RPMI7951 (cell line): Measurements from ENCODE around the gene KRT33A. TPM values are rescaled to one million over a fixed set of nuclear protein-coding genes. Genes with fewer than 3 reads are reported as not detected.
A peak's percentile ranks its signal among the peaks of the same experiment; 100 is the strongest.
"Not testable (repeated sequence)": the region's sequence is repeated elsewhere in the genome, so short reads cannot be mapped to it uniquely, and the experiment has no call there.

Experiments
- DNase-seq: peaks from one replicate; pipeline ENCODE4 v3.0.0-alpha.2; 2012; ENCODE audit warnings: low read depth
- total RNA-seq: library from RNA; depleted of rRNA; stranded (reverse); fragments of >200 nt; shearing (Covaris generic); gene quantifications from 2 replicates; pipeline ENCODE4 v1.2.3, GENCODE V29; 2014

KRT33A gene
- total RNA-seq, 1 experiment from 2014 or later, result not detected

DNA sequence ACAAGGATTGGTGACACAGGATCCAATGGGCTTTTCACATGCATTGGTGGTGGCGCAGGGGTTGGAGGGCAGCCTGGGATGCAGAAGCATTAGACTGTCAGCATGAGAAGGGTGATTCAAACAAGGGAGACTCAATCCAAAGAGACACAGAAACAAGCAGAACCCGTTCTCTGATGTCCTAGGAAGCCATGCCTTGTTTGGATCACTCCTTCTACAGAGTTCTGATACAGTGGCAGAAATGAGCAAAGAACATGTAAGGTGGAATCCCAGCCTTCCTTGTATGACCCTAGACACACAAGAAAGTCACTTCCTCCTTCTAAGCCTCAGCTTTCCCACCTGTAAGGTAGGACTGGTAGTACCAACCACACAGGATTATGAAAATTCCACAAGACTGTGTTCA lies 13.3 kb upstream of the KRT33A start:
- DNase-seq, result no peak

DNA sequence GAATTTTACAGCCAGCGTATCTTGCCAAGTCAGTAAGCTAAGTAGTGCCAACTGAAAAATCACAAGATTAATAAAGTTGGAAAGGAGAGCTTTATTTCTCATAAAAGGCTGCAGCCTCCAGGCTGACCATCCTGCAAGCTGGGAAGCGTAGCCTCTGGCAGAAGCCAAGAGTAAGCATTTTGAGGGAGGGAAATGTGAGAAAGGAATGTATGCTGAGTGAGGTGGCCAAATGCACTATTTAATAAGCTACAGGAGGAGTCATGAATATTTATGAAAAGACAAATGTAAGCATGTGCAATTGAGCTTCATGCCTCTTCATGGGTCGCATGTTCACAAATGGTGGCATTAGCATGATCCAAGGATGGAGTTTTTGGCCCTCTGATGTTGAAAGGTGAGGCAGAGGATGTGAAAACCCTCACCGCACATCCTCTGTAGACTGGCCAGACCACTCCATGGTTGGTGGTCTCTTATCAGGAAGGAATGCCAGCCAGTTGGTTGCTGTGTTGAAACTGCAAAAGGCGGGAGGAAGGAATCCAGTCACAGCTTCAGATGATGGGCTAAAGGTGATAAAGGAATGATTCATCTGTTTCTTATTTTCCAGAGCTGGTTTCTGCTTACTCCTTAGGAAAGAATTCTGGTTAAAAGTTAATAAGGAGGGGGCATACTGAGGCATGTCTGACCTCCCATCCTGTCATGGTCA lies 9.8 kb upstream of the KRT33A start:
- DNase-seq, result peak; percentile 79

DNA sequence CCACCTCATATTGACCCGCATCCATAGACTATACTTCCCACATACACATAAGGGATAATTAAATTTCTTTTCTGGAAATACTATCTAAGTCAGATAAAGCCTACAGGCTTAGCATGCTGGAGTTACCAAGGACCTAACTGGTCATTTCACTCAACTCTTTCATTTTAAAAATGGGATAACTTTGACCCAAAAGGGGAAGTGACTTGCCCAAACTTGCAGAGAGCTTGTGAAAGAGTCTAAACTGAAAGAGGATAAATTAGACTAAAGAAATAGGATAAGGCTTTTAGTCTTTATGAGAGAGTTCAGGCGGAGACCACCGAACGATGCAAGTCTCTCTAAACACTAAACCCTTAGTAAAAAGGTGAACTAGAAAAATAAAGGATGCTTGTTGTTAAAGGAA lies 3.9 kb upstream of the KRT33A start:
- DNase-seq, result no peak

DNA sequence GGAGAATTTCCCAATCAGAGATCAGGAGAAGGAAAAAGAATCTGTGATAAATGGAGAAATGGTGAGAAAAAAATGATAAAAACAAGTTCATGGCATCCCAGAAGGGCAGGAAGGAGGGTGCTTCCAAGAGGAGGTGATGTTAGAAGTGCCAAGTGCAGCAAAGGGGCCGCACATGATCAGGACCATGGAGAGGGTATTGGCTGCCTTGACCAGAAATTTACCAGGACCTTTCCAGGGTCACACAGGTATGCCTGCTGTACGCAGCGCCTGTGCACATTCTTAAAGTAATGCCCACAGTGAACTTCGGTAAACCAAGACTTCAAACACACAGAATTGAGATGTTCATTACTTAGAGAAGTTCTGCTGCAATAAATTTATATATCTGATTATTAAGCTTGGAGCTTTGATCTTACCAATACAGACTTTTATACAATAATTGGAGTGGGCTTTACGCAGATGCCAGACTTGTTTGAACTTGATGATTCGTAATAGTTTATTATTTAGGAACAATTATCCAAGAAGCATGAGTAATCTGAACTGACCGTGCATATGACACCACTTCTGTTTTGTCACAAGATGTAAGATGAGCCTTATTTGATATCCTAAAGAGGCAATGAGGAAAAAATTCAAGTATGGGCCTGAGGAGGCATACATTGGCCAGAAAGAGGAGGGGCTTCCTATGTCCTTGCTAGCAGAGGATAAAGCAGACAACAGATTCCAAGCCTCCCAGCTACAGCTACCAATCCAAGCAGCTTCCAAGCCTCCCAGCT lies 2.2 kb upstream of the KRT33A start:
- peak; percentile 15 for DNase-seq

DNA sequence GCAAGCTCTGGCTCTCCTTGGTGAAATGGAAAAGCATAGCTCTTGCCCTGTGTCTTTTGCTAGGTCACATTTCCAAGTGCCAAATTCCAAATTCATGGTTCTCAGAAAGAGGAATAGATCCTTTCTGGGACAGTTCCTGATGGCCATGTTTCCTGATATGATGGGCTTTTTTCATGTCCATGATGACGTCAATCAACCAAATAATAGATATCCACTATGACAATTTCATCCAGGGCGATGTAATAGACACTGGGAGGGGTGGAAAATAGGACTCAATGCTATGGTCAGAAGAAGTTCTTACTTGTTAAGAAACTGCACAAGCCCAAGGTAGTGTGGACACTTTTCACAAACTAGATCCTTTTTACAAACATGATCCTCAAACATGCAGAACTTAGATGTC lies 549 bp upstream of the KRT33A start:
- DNase-seq, result no peak

DNA sequence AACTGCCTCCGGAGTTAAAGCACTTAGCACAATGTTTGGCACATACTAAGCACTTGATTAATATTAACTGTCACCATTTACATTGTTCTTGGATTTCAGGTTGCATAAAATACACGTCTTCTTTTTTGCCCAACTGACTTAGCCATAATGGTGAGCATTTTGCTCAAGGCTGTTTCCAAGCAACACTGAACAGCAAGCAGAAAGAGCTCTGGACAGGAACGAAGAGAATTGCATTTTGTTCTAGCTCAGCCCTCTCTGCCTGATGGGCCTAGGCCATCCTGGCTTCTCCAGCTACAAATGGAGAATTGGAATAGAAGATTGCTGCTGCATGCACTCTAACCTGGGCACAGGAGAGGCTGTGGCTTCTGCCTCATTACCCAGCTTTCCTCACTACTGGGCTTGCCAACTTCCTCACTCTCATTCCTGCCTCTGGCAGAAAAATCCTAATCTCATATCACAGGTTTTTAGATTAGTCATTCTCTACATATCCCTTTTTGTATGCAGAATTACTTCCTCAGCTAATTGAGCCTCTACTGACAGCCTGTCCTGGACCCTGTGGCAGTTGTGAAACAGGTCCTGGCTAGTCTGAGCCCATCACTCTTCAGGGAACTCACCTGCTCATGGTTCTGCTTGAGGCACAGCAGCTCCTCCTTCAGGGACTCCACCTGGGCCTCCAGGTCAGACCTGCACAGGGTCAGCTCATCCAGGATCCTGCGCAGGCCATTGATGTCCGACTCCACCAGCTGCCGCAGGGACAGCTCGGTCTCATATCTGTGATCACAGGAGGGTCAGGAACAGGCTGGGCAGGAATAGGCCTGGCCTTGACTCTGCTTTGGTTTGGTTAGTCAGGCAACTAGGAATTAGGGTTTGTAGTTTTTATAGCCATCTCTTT lies 2.5 kb downstream of the KRT33A start:
- no peak for DNase-seq

DNA sequence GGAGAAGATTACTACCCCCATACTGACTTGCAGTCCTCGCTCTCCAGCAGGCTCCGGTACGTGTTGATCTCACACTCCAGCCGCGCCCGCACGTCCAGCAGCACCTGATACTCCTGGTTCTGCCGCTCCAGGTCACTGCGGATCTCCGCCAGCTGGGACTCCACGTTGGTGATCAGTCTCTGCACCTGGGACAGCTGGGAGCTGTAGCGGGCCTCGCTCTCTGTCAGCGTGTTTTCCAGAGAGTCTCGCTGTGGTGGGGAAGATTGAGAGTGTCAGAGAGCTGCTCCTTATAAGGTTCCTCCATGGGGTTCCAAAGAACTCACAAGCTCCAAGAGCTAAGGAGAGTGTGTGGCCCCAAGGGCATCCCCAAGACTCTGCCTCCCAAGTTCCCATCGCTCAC lies 4.2 kb downstream of the KRT33A start:
- DNase-seq, result not testable (repeated sequence)

DNA sequence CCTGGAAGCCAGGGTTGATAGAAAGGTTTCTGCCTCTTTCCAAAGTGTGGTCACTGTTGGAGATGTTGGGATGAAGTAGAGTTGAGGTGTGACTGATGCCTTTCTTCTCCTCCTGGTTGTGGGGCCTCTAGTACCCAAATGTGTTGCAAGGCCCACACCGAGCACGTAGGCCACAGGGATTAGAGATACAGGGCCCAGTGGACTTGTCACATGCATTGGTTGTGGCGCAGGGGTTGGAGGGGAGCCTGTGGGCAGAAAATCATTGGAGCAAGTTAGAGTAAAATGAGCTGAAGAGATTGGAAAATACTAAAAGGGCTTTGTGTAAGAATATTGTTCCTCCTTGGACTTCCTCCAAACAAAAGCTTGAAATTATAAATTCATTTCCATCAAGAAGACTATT lies 4.6 kb downstream of the KRT33A start:
- no peak for DNase-seq

DNA sequence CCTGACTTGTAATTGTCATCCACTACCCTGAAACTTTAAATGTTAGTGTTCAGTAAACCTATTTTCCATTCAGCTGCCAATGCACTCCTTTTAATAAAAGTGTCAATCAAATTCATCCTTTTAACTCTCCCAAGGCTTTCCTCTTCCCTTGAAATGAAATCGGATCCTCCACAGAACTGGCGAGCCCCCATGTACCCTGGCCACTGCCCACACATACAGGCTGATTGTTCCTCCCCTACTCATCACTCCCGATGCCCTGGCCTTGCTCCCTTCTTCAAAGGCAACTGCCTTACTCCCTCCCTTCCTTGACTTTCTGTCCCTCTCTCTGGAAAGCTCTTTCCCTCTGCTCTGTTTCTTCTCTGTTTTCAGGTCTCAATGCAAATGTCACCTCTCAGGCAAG lies 7.6 kb downstream of the KRT33A start:
- no peak for DNase-seq

DNA sequence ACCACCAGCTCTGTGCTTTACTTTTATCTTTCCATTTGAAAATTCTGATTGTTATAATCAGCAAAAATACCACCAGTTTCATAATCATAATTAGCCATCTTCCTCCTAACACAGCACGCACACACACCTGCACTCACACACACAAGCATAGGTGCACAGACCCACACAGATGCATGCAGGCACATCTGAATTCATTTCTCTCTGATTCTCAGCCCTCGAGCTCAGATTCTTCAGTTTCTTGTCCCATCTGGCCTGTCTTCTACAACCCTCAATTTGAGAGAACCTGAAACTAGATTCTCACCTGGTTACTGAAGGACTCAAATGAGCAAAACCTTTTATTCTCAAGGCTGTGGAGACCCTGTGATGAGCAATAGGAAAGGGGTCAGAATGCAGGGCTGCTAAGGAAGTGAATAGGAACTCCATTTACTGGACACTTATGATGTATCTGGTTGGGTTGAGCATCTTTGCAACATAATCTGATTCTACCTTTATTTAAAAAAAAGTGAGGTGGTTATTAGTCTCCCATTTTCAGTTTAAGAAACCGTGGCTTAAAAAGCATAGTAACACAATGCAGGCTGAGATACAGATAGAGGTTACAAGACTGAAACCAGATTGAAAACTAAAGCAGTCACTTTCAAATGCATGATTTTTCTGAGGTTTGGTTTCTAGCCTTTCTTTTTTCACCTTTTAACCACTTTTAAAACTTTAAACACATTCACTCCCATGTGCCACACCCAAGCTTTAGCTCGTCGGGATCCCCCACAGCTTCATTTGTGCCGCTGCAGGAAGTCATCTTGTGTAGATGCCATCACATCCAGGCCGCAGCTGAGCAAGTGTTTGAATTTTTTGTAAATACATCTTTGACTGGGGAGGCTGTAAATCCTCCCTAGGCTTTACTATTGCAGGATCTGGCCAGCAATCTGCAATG lies 9.4 kb downstream of the KRT33A start:
- DNase-seq, result no peak

DNA sequence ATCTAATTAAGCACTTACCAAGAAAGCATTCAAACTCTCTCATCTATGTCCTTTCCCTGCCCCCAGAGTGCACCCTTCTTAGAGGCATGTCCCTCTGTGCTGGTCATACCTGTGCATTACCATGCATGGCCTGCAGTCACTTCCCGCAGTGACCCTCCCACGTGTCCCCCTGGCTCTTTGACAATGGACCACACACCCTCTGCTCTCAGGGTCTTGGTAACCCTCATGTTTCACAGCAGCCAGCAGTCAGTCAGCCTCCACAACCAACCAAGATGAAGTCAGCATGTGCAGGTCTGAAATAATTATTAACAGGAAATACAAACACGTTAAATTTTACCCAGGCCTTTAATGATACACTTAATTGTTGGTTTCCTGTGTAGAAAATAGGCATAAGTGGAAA lies 10.1 kb downstream of the KRT33A start:
- no peak for DNase-seq

DNA sequence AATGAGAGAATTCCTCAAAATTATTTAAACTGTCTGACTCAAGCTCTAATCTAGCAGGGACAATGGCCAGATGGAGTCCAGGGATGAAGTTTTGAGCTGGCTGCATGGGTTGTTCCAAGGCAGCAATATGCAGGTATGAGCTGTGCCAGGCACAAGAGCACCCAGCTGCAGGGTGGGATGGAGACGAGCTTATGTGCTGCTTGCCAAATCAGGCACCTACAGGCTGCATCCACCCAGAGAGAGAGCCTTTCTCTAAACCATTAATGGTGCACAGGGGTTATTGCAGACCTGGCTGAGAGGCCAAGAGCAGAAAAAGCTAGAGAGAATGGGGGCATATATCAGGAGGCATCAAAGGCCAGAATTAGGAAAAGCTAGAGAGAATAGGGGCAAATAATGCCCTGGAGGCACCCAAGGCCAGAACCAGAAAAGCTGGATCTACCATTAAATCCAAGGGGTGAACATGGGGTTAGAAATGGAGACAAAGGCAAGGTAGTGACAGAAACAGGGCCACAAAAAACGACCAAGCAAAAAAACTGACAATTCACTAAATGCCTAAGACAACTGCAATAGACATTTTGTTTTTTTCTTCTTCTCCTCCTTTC lies 11.0 kb downstream of the KRT33A start:
- no peak for DNase-seq

DNA sequence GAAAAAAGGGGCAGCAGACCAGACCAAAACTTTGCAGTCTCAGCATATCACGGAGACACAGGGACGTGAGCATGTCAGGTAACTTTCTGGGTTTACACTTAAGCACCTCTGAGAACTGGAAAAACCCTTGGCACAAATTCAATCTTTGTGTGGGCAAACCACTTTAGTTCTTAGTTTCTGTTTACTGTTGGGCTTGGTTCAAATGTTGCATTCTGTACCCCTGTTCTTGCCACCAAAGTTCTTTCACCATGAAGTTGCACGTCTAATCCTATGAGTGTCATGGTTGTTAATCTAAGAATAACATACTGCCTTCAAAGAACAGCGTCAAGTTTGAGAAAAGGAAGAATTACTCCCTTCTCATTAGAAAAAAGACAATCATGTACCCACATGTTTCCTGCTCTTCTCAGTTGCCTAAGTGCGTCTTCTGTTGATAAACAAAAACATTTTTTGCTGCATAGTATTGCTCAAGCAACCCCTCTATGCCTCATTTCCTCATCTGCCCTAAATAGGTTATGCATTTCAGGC lies 11.6 kb downstream of the KRT33A start:
- peak; percentile 21 for DNase-seq

DNA sequence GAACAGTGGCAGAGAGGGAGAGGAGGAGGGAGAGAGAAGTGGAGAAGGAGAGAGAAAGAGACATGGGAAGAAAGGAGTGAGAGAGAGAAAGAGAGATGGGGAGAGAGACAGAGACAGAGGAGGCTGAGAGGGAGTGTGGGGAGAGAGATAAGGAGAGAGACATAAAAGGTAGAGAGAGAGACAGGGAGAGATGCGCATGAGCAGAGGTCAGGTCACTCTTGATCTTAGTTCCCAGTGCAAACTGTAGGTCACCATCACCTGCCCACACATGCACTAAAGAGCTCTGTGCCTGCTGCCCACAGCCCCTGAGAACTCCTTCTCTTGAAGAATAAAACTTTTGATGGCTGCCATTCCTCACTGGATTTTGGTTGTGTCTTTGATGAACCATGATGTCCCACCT lies 14.9 kb downstream of the KRT33A start:
- no peak for DNase-seq

DNA sequence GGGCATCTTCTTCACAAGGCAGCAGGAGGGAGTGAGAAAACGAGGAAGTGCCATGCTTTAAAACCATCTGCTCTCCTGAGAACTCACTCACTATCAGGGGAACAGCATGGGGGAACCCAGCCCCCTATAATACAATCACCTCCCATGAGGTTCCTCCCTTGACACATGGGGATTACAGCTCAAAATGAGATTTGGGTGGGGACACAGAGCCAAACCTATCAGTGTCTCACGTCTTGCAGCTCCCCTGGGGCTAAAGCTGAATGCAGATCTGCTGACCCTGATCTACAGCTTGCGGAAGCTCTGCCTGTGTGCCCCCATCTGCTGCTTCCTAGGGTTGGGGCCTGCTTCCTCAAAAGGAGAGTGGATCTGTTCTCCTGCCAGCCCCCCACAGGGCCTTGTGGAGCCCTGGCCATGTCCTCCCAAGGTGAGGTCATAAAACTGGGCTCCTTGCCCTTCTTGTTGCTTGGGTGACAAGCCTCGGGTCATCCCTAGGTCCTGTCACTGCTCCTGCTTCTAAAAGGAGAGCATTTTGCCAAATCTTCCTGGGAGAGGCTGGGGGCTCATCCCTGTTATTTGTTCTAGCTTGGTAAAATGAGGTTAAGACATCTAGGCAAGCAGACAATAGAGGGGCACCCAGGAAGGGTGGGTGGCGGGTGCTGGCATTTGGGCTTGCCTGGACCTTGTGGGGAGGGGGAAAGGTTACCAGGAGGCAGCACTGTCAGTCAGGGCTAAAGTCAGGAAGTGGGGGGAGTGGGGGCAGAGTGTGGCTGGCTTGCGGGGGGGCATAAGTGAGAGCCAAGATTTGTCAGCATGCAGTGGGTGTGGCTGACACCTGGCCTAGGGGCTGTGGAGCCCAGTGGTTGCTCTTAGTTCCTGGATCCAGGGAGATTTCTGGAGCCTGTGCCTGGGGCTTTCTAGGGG lies 16.0 kb downstream of the KRT33A start:
- no peak for DNase-seq

DNA sequence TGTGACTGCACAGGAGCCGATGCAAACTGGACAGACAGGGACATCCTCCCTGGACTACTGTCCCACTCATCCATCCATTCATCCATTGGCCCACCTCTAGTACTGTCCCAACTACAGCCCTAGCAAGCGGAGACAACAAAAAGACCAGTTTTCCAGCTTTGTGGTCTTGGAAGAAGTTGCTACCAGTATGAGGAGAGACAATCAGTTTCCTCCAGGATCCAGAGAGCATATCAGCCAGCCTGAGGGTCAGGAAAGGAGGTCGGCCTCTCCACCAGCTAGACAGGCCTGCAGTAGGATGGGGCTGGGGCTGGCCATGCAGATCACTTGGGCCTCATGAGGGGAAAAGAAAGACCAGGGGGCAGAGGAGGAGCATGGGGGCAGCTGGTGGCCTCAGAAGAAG lies 16.8 kb downstream of the KRT33A start:
- DNase-seq, result no peak

DNA sequence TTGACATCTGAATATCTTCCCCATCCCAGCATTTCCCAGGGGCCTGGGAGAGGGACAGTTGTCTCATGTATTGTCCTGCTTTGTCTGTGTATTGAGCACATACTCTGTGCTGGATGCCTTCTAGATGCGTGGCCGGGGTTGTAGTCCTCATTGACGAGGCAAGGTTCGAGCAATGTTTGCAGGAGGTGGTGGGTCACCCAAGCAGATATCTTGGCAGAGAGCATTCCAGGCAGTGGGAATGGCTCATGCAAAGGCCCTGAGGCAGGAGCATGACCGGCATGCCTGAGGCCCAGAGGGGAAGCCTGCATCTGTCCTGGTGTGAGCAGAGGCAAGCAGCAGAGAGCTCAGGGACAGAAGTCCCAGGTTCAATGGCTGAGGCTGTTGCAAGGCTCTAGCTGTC lies 17.5 kb downstream of the KRT33A start:
- DNase-seq, result no peak

DNA sequence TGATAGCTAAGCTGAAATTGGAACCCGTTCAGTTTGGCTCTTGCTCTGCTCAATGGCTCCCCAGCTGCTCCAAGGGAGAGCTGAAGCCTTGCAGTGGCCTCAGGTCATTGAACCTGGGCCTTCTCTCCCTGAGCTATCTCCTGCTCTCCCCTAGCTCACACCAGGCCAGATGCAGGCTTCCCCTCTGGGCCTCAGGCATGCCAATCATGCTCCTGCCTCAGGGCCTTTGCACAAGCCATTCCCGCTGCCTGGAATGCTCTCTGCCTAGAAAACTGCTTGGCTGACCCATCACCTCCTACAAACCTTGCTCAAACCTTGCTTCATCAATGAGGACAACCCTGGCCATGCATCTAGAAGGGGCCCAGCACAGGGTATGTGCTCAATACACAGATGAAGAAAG lies 18.4 kb downstream of the KRT33A start:
- DNase-seq, result no peak

DNA sequence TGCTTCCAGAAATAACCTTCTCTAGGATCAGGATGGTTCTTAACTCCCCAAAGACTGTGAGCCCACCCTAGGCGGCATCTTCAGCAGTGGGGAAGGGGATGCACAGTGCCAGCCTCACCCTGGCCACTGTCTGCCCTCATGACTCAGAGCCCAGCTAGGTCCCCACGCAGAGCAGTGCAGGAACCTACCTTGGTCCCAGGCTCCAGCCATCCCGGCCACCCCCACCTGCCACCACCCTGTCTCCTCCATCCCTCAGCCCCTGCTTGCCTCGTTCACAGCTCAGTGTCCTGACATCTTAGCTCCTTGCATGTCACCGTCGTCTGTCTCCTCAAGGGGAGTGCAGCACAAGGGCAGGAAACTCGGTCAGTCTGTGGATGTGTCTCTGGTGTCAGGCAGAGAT lies 19.0 kb downstream of the KRT33A start:
- no peak for DNase-seq
